ENCODE data around the gene CABS1.

Gene CABS1

GRCh38 chr4:70334681-70335080, at the start of gene CABS1:
CABS1 (plus strand) TSS chr4:70334981; CDS start chr4:70335040, 59 bp downstream.
- Histone ChIP-seq H2AFZ (no peak within 1 kb of the TSS), H3K4me2 (ENCODE audit: low read length) (no peak within 1 kb of the TSS), H3K27ac (no peak within 1 kb of the TSS), H3K36me3 (ENCODE audit: control insufficient read depth, insufficient read depth, low read length) (no peaks in the 10 kb centered on the region), H3K4me1 (no peaks in the 10 kb centered on the region), H3K27me3 (ENCODE audit: control insufficient read depth, insufficient read depth, low read length) (no peaks in the 10 kb centered on the region), H3K9me3 (ENCODE audit: control insufficient read depth, low read length) (no peaks in the 10 kb centered on the region), H3K4me3 (ENCODE audit: low read depth, low read length) (no peak within 1 kb of the TSS), H3K79me2 (no peaks in the 10 kb centered on the region), H3K9ac (no peak within 1 kb of the TSS)
- no peak for TF ChIP-seq CTCF (IDR thresholded peaks at IDR 0.05)

DNA sequence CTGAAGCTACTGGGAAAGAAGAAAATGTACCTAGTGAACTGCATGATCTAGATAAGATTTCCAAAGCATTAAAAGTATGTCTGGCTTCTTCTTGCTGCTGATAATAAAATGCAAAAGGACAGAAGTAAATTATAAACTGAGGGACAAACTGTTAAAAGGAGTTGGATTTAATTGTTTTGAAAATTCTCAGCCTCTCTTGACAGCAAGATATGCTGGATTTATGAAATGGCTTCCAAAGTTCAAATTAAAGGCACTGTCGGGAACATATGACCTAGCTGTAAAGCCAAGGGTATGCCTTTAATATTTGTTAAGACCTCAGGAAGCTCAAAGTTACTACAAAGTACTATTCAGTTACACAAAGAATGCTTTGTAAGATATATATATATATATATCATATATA, 46.1 kb upstream of the CABS1 start:
- Histone ChIP-seq H3K4me1 (no peaks in the 10 kb centered on the region), H3K27ac (no peak overlapping the region), H3K27me3 (ENCODE audit: control insufficient read depth, insufficient read depth, low read length) (no peaks in the 10 kb centered on the region), H3K4me2 (ENCODE audit: low read length) (no peak overlapping the region), H3K9ac (no peak overlapping the region), H3K9me3 (ENCODE audit: control insufficient read depth, low read length) (no peaks in the 10 kb centered on the region), H3K79me2 (no peaks in the 10 kb centered on the region), H2AFZ (no peak overlapping the region), H3K4me3 (ENCODE audit: low read depth, low read length) (no peak overlapping the region), H3K36me3 (ENCODE audit: control insufficient read depth, insufficient read depth, low read length) (no peaks in the 10 kb centered on the region)
- no peak for TF ChIP-seq CTCF (IDR thresholded peaks at IDR 0.05)

GRCh38 chr4:70291341-70291740, 43.4 kb upstream of the CABS1 start:
- no peak overlapping the region for H3K4me3 ChIP-seq (ENCODE audit: low read depth, low read length)
- TF ChIP-seq CTCF (IDR thresholded peaks at IDR 0.05): no peak
- H3K4me1 ChIP-seq: no peaks in the 10 kb centered on the region
- H3K9me3 ChIP-seq (ENCODE audit: control insufficient read depth, low read length): no peaks in the 10 kb centered on the region
- H3K27ac ChIP-seq: no peak overlapping the region
- no peak overlapping the region for H2AFZ ChIP-seq
- H3K36me3 ChIP-seq (ENCODE audit: control insufficient read depth, insufficient read depth, low read length): no peaks in the 10 kb centered on the region
- no peak overlapping the region for H3K9ac ChIP-seq
- no peaks in the 10 kb centered on the region for H3K27me3 ChIP-seq (ENCODE audit: control insufficient read depth, insufficient read depth, low read length)
- no peak overlapping the region for H3K4me2 ChIP-seq (ENCODE audit: low read length)
- H3K79me2 ChIP-seq: no peaks in the 10 kb centered on the region

GRCh38 chr4:70297576-70297975, 37.2 kb upstream of the CABS1 start:
- Histone ChIP-seq H3K79me2 (no peaks in the 10 kb centered on the region), H3K4me3 (ENCODE audit: low read depth, low read length) (no peak overlapping the region), H3K9me3 (ENCODE audit: control insufficient read depth, low read length) (no peaks in the 10 kb centered on the region), H3K27ac (no peak overlapping the region), H3K4me2 (ENCODE audit: low read length) (no peak overlapping the region), H3K9ac (no peak overlapping the region), H3K27me3 (ENCODE audit: control insufficient read depth, insufficient read depth, low read length) (no peaks in the 10 kb centered on the region), H3K4me1 (no peaks in the 10 kb centered on the region), H3K36me3 (ENCODE audit: control insufficient read depth, insufficient read depth, low read length) (no peaks in the 10 kb centered on the region), H2AFZ (no peak overlapping the region)
- TF ChIP-seq CTCF (IDR thresholded peaks at IDR 0.05): no peak

GRCh38 chr4:70298051-70298450, 36.7 kb upstream of the CABS1 start:
- no peak overlapping the region for H3K27ac ChIP-seq
- no peak overlapping the region for H2AFZ ChIP-seq
- no peaks in the 10 kb centered on the region for H3K9me3 ChIP-seq (ENCODE audit: control insufficient read depth, low read length)
- TF ChIP-seq CTCF (IDR thresholded peaks at IDR 0.05): no peak
- H3K36me3 ChIP-seq (ENCODE audit: control insufficient read depth, insufficient read depth, low read length): no peaks in the 10 kb centered on the region
- no peak overlapping the region for H3K9ac ChIP-seq
- H3K27me3 ChIP-seq (ENCODE audit: control insufficient read depth, insufficient read depth, low read length): no peaks in the 10 kb centered on the region
- no peaks in the 10 kb centered on the region for H3K4me1 ChIP-seq
- H3K4me2 ChIP-seq (ENCODE audit: low read length): no peak overlapping the region
- no peaks in the 10 kb centered on the region for H3K79me2 ChIP-seq
- no peak overlapping the region for H3K4me3 ChIP-seq (ENCODE audit: low read depth, low read length)

Measured in parathyroid adenoma (tissue), 2 donors.